ENCODE measurements around the gene SFXN5.
A peak's percentile ranks its signal among the peaks of the same experiment; 100 is the strongest.
"Not testable (repeated sequence)": the region's sequence is repeated elsewhere in the genome, so short reads cannot be mapped to it uniquely, and the experiment has no call there.

SFXN5 gene

DNA sequence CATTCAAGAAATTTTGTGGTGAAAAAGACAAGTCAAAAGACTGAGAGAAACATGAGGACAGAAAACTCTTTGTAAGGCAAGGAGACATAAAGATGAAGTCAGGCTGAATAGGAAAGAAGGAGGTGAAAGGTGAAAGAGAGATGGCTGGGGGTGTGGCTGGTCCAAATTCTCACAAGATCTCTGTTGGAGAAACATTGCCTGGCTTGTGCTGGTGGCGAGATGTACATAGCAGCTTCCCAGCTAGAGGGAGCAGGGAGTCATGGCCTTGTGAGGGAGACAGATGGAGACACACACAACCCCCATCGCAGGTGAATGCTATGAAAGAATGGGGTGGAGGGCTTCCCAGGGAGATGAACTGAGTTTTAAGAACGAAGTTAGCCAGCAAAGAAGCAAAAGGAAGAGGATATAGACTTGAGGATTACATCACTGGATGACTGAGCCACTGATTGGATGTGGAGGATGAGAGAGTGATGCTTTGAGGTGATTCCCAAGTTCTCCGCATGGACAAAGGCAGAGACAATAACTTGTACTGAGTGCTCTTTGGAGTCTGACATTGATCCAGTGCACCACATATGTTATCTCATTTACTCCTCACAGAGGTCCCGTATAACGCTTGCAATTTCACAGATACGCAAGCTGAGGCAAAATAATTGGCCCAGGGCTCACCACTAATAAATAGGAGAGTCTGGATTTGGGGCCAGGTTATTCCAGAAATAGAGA is 157.9 kb downstream of the SFXN5 start:
- Histone ChIP-seq H3K36me3 (no peaks in the 10 kb centered on the region), H4K20me1 (peaks cover 8 to 57% (median 46%) of the 10 kb centered on the region in 11 experiments; a peak in 20 of 22 replicates), H3K9ac (no peak overlapping the region), H3K4me2 (no peak overlapping the region), H3K4me1 (peaks cover 30 to 36% (median 34%) of the 10 kb centered on the region in 10 experiments), H3K9me3 (replicated peaks in 1 of 11) (no peaks in the 10 kb centered on the region), H3K27ac (no peak overlapping the region), H3K27me3 (peaks cover 91 to 99% (median 97%) of the 10 kb centered on the region in 11 experiments), H3K4me3 (no peak overlapping the region)
- no peak for TF ChIP-seq Cebpa-rat (IDR thresholded peaks at IDR 0.05)

DNA sequence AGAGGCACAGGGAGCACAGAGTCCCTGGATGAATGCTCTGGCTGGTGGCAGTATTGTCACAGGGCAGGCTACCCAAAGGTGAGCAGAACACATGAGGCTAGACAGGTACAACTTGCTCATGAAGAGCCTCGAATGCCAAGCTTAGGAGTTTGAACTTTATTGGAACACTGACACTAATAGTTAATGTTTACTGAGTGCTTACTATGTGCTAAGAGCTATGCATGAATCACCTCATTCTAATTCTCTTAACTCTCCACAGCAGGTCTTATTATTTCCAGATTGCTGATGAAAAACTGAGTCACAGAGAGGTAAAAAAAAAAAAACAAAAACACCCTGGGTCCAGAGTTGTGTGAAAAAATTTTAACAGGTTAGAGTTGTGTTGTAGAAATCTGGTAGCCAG is 160.3 kb downstream of the SFXN5 start:
- TF ChIP-seq Cebpa-rat (IDR thresholded peaks at IDR 0.05) = no peak
- Histone ChIP-seq H3K9me3 (replicated peaks in 1 of 11) (peaks cover 0 to 4% (median 2%) of the 10 kb centered on the region in 11 experiments; a peak in 6 of 22 replicates), H4K20me1 (peaks cover 0 to 33% (median 27%) of the 10 kb centered on the region in 11 experiments; a peak in 19 of 22 replicates), H3K4me3 (no peak overlapping the region), H3K4me2 (no peak overlapping the region), H3K9ac (no peak overlapping the region), H3K27ac (no peak overlapping the region), H3K27me3 (peaks cover 67 to 84% (median 74%) of the 10 kb centered on the region in 11 experiments), H3K4me1 (peaks cover 14 to 18% (median 16%) of the 10 kb centered on the region in 10 experiments; a peak in 19 of 20 replicates), H3K36me3 (no peaks in the 10 kb centered on the region)

DNA sequence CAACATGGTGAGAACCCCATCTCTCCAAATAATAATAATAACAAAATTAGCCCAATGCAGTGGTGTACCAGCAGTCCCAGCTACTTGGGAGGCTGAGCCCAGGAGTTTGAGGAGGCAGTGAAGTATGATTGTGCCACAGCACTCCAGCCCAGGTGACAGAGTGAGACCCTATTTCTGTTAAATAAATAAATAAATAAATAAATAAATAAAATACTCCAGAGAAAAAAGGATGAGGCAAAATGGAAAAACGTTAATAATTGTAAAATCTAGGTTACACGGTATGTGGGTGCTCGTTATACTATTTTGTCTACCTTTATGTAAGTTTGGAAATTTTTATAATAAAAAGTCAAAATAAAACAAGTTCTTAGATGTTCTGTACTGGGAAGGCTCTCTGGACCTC is 162.8 kb downstream of the SFXN5 start:
- Histone ChIP-seq H4K20me1 (peaks cover 0 to 8% (median 4%) of the 10 kb centered on the region in 11 experiments; a peak in 9 of 22 replicates), H3K36me3 (no peaks in the 10 kb centered on the region), H3K27ac (no peak overlapping the region), H3K4me3 (no peak overlapping the region), H3K4me2 (no peak overlapping the region), H3K27me3 (peaks cover 42 to 59% (median 49%) of the 10 kb centered on the region in 11 experiments), H3K9me3 (replicated peaks in 1 of 11) (peaks cover 0 to 8% (median 5%) of the 10 kb centered on the region in 11 experiments; a peak in 6 of 22 replicates), H3K4me1 (no peaks in the 10 kb centered on the region), H3K9ac (no peak overlapping the region)
- no peak for TF ChIP-seq Cebpa-rat (IDR thresholded peaks at IDR 0.05)

DNA sequence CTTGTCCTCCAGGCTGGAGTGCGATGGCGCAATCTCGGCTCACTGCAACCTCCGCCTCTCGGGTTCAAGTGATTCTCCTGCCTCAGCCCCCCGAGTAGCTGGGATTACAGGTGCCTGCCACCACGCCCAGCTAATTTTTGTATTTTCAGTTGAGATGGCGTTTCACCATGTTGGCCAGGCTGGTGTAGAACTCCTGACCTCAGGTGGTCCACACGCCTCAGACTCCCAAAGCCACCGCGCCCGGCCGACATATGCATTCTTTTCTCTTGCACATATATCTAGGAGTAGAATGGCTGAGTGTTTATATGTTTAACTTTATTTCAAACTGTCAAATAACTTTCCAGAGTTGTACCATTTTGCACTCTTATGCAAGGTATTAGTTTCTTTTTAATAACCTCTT is 164.1 kb downstream of the SFXN5 start:
- not testable (repeated sequence) for H3K4me2 ChIP-seq; H3K4me1 ChIP-seq; H3K9me3 ChIP-seq (replicated peaks in 1 of 11); H3K36me3 ChIP-seq; H3K4me3 ChIP-seq; H3K9ac ChIP-seq; H4K20me1 ChIP-seq; H3K27ac ChIP-seq
- 0 out of 22 replicates have a peak, but pooled peaks of 1 of the 11 experiments have one; percentile 14 for TF ChIP-seq Cebpa-rat (IDR thresholded peaks at IDR 0.05)
- H3K27me3 ChIP-seq = peaks cover 28 to 45% (median 35%) of the 10 kb centered on the region in 11 experiments

DNA sequence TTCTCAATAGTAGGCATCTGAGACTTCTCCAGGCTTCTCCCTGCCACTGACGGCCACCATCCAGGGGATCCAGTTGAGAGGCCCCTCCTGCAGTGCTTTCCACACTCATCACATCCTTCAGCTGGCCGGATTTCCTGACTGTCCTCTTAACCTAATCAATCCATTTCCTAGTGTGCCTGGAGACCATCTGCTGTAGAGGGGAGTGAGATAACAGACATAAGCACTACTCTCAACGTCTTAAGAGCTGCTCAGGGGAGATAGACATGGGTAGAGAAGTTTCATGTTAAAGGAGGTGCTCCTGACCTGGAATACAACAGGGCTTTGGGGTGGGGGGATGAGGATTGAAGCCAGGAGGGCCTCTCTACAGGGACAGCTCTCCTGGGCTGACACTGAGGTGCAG is 170.1 kb downstream of the SFXN5 start:
- H3K4me2 ChIP-seq = 0 out of 22 replicates have a peak overlapping the region, but pooled peaks of 2 of the 11 experiments have one; percentile 5 to 44
- TF ChIP-seq Cebpa-rat (IDR thresholded peaks at IDR 0.05) = no peak
- no peak overlapping the region for H3K4me3 ChIP-seq
- peaks cover 0 to 6% (median 4%) of the 10 kb centered on the region in 11 experiments; a peak in 6 of 22 replicates for H3K9me3 ChIP-seq (replicated peaks in 1 of 11)
- H3K27ac ChIP-seq = no peak overlapping the region
- peaks cover 0 to 12% (median 8%) of the 10 kb centered on the region in 10 experiments; a peak in 11 of 20 replicates for H3K4me1 ChIP-seq
- H4K20me1 ChIP-seq = no peaks in the 10 kb centered on the region; a peak in 1 of 22 replicates
- H3K36me3 ChIP-seq = no peaks in the 10 kb centered on the region
- H3K9ac ChIP-seq = no peak overlapping the region
- peaks cover 0 to 13% (median 9%) of the 10 kb centered on the region in 11 experiments; a peak in 8 of 22 replicates for H3K27me3 ChIP-seq

DNA sequence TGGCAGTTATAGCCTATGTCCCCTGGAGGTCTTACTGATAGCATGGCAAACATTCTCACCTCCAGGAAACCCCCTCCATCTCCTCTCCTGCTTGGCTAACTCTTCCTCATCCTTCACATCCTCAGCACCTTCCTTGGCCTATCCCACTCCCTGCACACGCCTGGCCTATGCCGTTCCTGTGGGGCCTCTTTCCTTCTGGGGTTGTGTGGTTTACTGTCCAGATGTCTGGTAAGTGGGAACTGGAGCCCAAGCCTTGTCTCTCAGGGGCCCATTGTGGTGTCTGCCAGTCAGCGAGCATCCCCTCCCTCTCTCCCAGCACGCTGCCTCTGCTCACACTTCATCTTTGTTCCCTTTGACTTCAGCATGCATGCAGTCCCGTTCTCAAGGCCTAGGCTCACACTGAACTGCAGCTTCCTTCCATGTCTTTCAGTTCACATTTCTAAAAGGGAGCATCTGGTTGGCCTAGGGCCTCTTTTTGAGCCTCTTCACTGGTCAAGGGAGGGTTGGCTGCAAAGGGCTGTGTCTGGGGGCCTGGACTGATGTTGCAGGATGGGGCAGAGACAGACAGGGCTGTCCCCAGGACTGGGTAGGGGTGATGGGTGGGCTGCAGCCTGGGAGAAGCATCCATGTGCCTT is 171.2 kb downstream of the SFXN5 start:
- Histone ChIP-seq H3K9me3 (replicated peaks in 1 of 11) (no peaks in the 10 kb centered on the region), H3K4me2 (peak overlapping the region in 8 of 11 experiments; percentile 7 to 51 (median 44); a peak in 13 of 22 replicates), H3K4me3 (no peak overlapping the region), H3K27ac (no peak overlapping the region), H3K9ac (no peak overlapping the region), H3K36me3 (no peaks in the 10 kb centered on the region), H3K27me3 (peaks cover 3 to 22% (median 12%) of the 10 kb centered on the region in 11 experiments; a peak in 15 of 22 replicates), H4K20me1 (peaks cover 0 to under 1% (median 0%) of the 10 kb centered on the region in 11 experiments; a peak in 1 of 22 replicates), H3K4me1 (peaks cover 0 to 19% (median 15%) of the 10 kb centered on the region in 10 experiments; a peak in 18 of 20 replicates)
- TF ChIP-seq Cebpa-rat (IDR thresholded peaks at IDR 0.05) = no peak

DNA sequence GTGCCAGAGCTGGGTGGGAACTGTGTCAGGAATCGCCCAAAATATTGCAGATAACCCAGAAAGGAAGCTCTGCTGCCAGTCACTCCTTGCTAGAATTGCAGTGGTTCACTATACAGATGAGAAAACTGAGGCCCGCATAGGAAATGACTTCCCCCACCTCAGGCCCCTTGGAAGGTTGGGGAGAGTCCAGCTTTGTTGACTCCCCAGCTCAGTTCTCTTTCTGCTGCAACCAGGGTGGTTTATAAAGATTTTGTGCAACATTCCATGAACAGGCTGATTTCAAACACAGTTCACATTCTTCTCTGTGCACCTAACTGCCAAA is 173.0 kb downstream of the SFXN5 start:
- H3K4me2 ChIP-seq = no peak overlapping the region
- no peak overlapping the region for H3K27ac ChIP-seq
- no peaks in the 10 kb centered on the region for H3K36me3 ChIP-seq
- no peak overlapping the region for H3K4me3 ChIP-seq
- H3K9me3 ChIP-seq (replicated peaks in 1 of 11) = no peaks in the 10 kb centered on the region
- peaks cover 5 to 29% (median 13%) of the 10 kb centered on the region in 11 experiments; a peak in 15 of 22 replicates for H3K27me3 ChIP-seq
- peaks cover 0 to 4% (median 0%) of the 10 kb centered on the region in 11 experiments; a peak in 2 of 22 replicates for H4K20me1 ChIP-seq
- H3K4me1 ChIP-seq = peaks cover 18 to 37% (median 33%) of the 10 kb centered on the region in 10 experiments
- TF ChIP-seq Cebpa-rat (IDR thresholded peaks at IDR 0.05) = no peak
- H3K9ac ChIP-seq = no peak overlapping the region

DNA sequence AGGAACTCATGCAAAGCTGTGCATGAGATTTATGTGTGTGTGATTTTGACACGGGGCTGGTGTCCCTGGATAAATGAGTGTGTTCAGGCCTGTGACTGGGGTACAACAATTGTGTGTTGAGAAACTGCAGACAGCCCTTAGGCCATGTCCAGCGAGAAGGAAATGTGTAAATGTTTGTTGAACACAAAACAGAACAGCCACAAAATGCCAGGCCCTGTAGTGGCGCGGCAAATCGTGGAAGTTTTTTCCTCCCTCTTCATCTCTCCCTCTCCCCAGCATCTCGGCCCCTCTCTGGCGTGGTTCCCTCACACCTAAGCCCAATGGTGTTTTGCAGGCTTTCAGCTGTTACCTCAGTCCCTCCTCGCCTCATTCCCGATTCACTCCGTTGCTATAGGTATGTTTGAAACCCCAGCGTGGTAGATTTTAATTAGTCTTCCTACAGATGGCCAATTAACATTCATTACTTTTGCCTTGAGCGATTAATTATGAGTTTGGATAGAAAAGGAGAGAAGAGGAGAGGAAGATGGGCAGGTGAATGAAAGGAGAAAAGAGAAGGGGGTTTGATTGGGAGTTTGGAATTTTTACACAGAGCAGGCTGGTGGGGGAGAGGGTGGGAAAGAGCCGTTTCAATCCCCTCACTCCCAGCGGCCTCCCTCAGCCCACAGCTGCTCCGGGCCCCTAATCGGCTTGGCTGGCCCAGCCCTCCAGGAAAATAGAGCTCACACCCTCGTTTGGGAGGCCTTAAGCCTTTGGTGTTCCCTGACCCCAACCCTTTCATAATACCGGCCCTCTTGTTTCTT is 173.5 kb downstream of the SFXN5 start:
- Histone ChIP-seq H3K4me2 (no peak overlapping the region), H3K9me3 (replicated peaks in 1 of 11) (no peaks in the 10 kb centered on the region), H3K27ac (no peak overlapping the region), H3K9ac (no peak overlapping the region), H3K27me3 (peaks cover under 1 to 29% (median 13%) of the 10 kb centered on the region in 11 experiments; a peak in 15 of 22 replicates), H3K4me3 (no peak overlapping the region), H4K20me1 (peaks cover 0 to 9% (median 0%) of the 10 kb centered on the region in 11 experiments; a peak in 5 of 22 replicates), H3K36me3 (no peaks in the 10 kb centered on the region), H3K4me1 (peaks cover 20 to 42% (median 38%) of the 10 kb centered on the region in 10 experiments)
- no peak for TF ChIP-seq Cebpa-rat (IDR thresholded peaks at IDR 0.05)
